T-helper 17 cell (primary cell): ENCODE data around the gene CLIC3. TPM values are rescaled to one million over a fixed set of nuclear protein-coding genes. Genes with fewer than 3 reads are reported as not detected.

Source experiments
- ATAC-seq: fragments of 150-1000 bp; cut with Tn5 transposase; 2 replicates; pipeline ENCODE4 v1.10.0; 2021; ENCODE audit warnings: mild to moderate bottlenecking, moderate library complexity
- DNase-seq, 3 donors: peaks; one replicate each; pipeline versions ENCODE4 v3.0.0 to v3.0.0-alpha.2; 2020 to 2021
- H3K9me3 ChIP-seq: one replicate; pipeline ENCODE4 v1.7.0; 2013; ENCODE audit warnings: low read length, mild to moderate bottlenecking; ENCODE audit not compliant: control insufficient read depth, poor library complexity, severe bottlenecking
- H3K27ac Mint-ChIP-seq: one replicate; pipeline ENCODE4 v1.8.0; 2022; ENCODE audit warnings: mild to moderate bottlenecking, moderate library complexity, mixed read lengths
- H3K27me3 Mint-ChIP-seq: one replicate; pipeline ENCODE4 v1.8.0; 2022; ENCODE audit warnings: mixed read lengths
- H3K36me3 Mint-ChIP-seq: one replicate; pipeline ENCODE4 v1.8.0; 2022; ENCODE audit warnings: low read depth, mixed read lengths
- H3K4me1 Mint-ChIP-seq: one replicate; pipeline ENCODE4 v1.8.0; 2022; ENCODE audit warnings: mild to moderate bottlenecking, mixed read lengths
- H3K4me3 Mint-ChIP-seq: one replicate; pipeline ENCODE4 v1.8.0; 2022; ENCODE audit warnings: mild to moderate bottlenecking, moderate library complexity, mixed read lengths
- total RNA-seq, 4 donors: library from RNA in 2 of 4; stranded (reverse) in 2 of 4; gene quantifications; one replicate each; pipeline ENCODE4 v1.2.3 and lab custom pipeline; 2022 to 2026

The CLIC3 gene
- total RNA-seq, 2 donors from 2014 or later = 1.9 to 2.1 TPM

DNA sequence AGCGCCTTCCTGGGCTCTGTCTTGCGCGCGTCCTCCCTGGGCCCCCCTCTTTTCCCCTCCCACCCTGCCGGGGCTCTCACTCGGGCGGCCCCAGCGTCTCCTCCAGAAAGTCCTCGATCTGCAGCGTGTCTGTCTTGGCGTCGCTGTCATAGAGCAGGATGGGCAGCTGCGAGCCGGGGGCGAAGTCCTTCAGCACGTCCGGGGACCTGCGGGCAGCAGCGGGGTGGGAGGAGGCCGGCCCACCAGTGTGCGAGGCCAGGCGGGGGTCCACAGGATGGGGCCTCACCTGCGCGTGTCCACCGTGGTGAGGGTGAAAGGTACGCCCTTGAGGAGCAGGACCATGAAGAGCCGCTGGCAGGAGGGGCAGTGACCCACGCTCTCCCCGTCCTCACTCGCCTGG is 1.0 kb downstream of the CLIC3 start:
- Mint-ChIP-seq H3K4me1 (peaks cover 30% of the 10 kb centered on the region), H3K27me3 (no peaks in the 10 kb centered on the region), H3K27ac (no peak overlapping the region), H3K4me3 (peak overlapping the region; percentile 55), H3K36me3 (no peaks in the 10 kb centered on the region)
- ATAC-seq (no peak), DNase-seq (no peak)
- no peaks in the 10 kb centered on the region for H3K9me3 ChIP-seq

DNA sequence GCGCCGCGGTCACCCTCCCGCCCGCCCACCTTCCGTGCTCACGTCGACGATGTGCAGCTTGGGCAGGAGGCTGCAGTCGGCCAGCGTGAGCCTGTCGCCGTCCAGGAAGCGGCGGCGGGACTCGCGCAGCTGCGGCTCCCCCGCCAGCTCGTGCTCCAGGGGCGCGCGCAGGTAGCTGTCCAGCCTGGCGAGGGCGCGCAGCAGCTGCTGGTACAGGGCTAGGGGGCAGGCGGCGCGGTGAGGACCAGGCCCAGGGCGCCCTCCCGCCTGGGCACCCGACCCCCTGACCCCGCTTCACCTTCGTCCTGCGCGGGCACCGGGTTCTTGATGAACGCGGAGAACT is 1.5 kb downstream of the CLIC3 start:
- DNase-seq = no peak

DNA sequence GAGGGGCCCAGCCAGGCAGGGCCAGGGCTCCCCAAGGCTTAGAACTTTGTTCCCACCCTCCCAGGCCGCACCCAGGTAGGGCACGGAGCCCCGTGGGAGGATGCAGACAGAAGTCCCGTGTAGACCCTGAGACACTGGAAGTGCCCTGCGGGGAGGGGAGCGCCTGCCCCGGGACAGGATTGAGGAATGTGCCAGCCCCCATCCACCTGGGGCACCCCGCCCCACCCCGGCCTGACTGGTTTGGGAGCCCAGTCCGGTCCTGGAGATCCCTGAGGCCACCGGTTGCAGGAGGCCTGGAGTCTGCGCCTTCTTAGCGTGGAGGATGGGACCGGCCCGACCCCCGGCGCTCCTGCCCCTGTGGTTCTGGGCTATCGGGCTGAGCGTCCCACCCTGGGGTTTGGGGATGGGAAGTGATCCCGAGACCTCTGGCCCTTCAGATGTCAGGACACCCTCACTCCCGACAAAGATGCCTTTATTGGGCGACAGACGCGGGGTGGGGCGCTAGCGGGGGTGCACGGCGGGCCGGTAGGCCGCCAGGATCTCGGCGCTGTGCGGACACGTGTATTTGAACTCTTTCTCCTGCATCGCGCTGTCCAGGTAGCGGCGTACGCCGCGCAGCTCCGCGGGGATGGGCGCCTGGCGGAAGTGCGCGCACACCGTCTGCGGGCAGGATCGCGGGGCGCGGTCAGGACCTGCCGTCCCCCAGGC is 2.0 kb downstream of the CLIC3 start:
- H3K9me3 ChIP-seq = no peaks in the 10 kb centered on the region
- Mint-ChIP-seq H3K36me3 (no peaks in the 10 kb centered on the region), H3K4me3 (peak overlapping the region; percentile 89), H3K27ac (peak overlapping the region; percentile 39), H3K4me1 (peaks cover 30% of the 10 kb centered on the region), H3K27me3 (no peaks in the 10 kb centered on the region)
- ATAC-seq (no peak), DNase-seq (no peak)

More for the DNA sequence above, 1.5 kb downstream of the CLIC3 start:
- no peak for ATAC-seq
- no peaks in the 10 kb centered on the region for H3K36me3 Mint-ChIP-seq
- no peak overlapping the region for H3K4me3 Mint-ChIP-seq
- H3K4me1 Mint-ChIP-seq = peaks cover 27% of the 10 kb centered on the region
- no peaks in the 10 kb centered on the region for H3K9me3 ChIP-seq
- H3K27me3 Mint-ChIP-seq = no peaks in the 10 kb centered on the region
- no peak overlapping the region for H3K27ac Mint-ChIP-seq

DNA sequence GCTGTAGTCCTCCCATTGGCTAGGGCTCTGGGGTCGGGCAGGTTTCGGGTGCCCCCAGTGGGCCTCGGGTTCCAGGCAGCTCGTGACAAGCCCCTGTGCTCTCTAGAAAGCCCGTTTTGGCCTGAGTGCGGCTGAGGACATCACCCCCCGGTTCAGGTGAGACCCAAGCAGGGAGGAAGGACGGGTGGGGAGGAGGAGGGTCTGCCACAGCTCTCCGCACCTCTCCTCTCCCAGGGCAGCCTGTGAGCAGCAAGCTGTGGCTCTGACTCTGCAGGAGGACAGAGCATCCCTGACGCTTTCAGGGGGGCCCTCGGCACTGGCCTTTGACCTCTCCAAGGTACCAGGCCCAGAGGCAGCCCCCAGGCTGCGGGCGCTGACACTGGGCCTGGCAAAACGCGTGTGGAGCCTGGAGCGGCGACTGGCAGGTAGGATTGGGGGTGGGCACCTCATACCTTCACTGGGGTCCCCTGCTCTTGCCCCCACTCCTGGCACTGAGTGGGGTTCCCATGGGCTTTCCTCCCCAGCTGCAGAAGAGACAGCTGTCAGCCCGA is 3.5 kb downstream of the CLIC3 start:
- H3K9me3 ChIP-seq = no peaks in the 10 kb centered on the region
- peaks cover 22% of the 10 kb centered on the region for H3K4me1 Mint-ChIP-seq
- H3K36me3 Mint-ChIP-seq = peaks cover under 1% of the 10 kb centered on the region
- no peak for ATAC-seq
- DNase-seq = no peak
- no peaks in the 10 kb centered on the region for H3K27me3 Mint-ChIP-seq
- peak overlapping the region; percentile 61 for H3K27ac Mint-ChIP-seq
- H3K4me3 Mint-ChIP-seq = peak overlapping the region; percentile 89

DNA sequence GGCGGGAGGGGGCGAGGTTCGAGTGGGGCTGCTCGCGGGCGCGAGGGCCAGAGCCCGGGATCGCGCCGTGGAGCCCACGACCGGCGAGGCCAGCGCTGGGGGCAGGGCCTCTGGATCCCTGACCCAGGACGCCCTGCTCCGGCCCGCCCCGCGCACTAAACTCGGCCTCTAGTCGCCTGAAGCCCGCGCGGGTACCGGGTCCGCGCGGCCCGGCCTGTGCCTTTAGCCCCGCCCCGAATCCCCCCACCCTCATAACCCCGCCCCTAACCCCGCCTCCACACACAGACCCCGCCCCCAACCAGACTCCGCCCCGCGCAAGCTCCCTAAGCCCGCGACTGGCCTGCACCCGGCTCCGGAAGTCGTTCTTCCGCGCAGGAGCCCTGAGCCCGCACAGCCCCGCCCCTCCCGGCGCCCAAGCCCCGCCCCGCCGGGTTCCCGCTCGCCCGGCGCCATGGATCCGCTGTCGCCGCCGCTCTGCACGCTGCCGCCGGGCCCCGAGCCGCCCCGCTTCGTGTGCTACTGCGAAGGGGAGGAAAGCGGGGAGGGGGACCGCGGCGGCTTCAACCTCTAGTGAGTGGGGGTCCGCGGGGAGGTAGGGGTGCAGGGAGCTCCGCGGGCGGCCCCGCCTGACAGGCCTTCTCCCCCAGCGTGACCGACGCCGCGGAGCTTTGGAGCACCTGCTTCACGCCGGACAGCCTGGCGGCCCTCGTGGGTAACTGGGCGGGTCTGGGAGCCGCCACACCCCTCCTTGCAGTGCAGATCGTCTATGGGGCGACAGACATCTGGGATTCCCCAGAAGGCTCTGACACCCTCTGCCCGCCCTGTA is 4.2 kb downstream of the CLIC3 start, which contains the start of gene PAXX:
Gene PAXX, plus strand, starts transcription at position 430 of the 826 bp plus-strand sequence. Its CDS starts 22 bp downstream, at position 452.
- ATAC-seq = peak; percentile 91
- H3K27me3 Mint-ChIP-seq = no peaks in the 10 kb centered on the region

DNA sequence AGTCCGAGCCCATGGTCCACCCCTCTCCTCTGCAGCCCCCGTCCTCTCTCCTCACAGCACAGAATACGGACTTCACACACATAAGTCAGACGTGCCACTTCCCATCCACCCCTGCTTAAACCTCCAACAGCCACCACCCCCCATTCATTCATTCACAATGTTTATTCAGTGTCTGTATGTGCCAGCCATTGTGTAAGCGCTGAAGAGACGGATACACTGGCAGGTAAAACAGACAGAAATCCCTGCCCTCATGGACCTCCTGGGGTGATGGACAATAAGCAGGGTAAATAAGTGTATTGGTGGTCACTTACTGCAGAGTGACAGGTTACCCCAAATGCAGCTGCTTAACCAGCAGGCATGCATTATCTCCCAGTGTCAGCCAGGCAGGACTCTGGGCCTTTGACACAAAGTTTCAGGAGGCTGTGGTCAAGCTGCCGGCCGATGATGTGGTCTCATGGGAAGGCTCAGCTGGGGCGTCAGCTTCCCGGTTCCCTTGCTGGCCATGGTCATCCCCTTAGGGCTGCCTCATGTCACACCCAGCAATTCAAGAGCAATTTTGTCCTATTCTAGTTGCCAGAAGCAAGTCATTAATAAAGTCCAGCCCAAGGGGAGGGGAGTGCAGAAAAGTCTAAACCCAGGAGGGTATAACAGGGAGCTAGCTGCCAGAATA is 6.0 kb downstream of the CLIC3 start:
- Mint-ChIP-seq H3K27me3 (no peaks in the 10 kb centered on the region), H3K27ac (no peak overlapping the region), H3K4me1 (peaks cover 13% of the 10 kb centered on the region), H3K4me3 (peak overlapping the region; percentile 89), H3K36me3 (peaks cover 2% of the 10 kb centered on the region)
- ATAC-seq (no peak), DNase-seq (no peak)
- H3K9me3 ChIP-seq = no peaks in the 10 kb centered on the region

More for the DNA sequence above, 4.2 kb downstream of the CLIC3 start, which contains the start of gene PAXX:
- Mint-ChIP-seq H3K4me1 (peaks cover 18% of the 10 kb centered on the region), H3K36me3 (peaks cover 2% of the 10 kb centered on the region), H3K4me3 (peak within 1 kb of the TSS; percentile 89), H3K27ac (peak within 1 kb of the TSS; percentile 61)
- peak; percentile 92 to 96 (median 92) for DNase-seq
- H3K9me3 ChIP-seq = no peaks in the 10 kb centered on the region

DNA sequence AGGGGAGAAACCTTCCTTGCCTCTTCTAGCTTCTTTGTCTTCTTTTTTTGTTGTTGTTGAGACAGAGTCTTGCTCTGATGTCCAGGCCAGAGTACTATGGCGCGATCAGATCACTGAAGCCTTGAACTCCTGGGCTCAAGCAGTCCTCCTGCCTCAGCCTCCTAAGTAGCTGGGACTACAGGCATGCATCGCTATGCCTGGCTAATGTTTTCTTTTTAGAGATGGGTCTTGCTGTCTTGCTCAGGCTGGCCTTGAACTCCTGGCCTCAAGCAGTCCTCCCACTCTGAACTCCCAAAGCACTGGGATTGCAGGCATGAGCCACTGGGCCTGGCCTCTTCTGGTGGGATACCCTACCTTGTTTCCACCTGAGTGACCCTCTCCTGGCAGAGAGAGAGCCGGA is 7.5 kb downstream of the CLIC3 start:
- Mint-ChIP-seq H3K4me1 (peaks cover 16% of the 10 kb centered on the region), H3K4me3 (peak overlapping the region; percentile 41), H3K27ac (no peak overlapping the region)

DNA sequence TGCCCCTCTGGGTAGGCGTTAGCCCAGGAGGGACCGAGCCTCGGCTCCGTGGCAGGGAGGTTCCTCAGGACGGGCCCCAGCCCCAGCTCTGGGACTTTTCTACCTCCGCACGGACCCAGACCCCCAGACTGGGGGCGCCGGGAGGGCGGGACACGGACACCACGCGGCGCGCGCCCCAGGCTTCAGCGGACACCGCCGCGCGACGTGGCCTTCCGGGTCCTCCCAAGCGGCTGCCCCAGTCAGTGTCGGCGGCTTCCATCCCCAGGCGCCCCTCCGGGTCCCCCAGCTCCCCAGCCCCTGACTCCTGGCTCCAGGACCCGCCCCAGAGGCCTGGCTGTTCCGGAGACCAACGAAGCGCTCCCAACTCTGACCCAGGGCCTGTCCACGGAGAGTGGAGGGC is 10.5 kb downstream of the CLIC3 start:
- no peak for DNase-seq
- H3K4me1 Mint-ChIP-seq = peaks cover 11% of the 10 kb centered on the region
- no peaks in the 10 kb centered on the region for H3K9me3 ChIP-seq
- no peak overlapping the region for H3K4me3 Mint-ChIP-seq
- H3K27ac Mint-ChIP-seq = no peak overlapping the region
- ATAC-seq = no peak
- H3K27me3 Mint-ChIP-seq = peaks cover 10% of the 10 kb centered on the region
- H3K36me3 Mint-ChIP-seq = peaks cover 6% of the 10 kb centered on the region

More for the DNA sequence above, 7.5 kb downstream of the CLIC3 start:
- ATAC-seq (no peak), DNase-seq (no peak)
- no peaks in the 10 kb centered on the region for H3K9me3 ChIP-seq
- Mint-ChIP-seq H3K27me3 (peaks cover 5% of the 10 kb centered on the region), H3K36me3 (peaks cover 4% of the 10 kb centered on the region)

DNA sequence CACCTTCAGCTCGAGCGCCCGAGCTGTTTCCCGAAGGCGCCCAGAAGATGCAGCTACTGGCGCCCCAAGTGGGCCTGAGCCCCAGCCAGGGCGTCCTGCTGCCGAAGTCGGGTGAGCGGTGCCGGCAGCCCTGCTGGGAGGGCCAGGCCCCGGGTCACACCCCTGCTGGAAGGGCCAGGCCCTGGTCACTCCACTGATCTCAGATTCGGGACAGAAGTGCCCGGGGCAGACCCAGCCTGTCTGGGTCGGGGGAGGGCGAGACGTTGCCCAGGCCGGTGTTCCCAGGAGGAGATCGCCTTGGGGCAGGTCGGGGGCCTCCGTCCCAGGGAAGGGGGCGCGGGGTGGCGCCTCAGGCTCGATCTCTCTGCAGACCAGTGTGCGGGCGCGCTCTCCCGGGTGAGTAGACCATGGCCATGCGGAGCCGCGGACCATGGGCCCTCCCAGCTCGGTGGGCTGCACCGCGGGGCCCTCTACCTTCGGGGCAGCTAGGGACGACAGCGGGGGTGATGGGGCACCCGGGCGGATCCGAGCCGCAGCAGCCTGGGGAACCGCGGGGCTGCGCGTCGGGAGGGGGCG is 11.3 kb downstream of the CLIC3 start:
- H3K4me3 Mint-ChIP-seq = peak overlapping the region; percentile 25
- peak; percentile 49 for ATAC-seq
- peaks cover 10% of the 10 kb centered on the region for H3K27me3 Mint-ChIP-seq
- no peak overlapping the region for H3K27ac Mint-ChIP-seq
- DNase-seq = no peak
- H3K36me3 Mint-ChIP-seq = peaks cover 6% of the 10 kb centered on the region
- peaks cover 13% of the 10 kb centered on the region for H3K4me1 Mint-ChIP-seq
- no peaks in the 10 kb centered on the region for H3K9me3 ChIP-seq

DNA sequence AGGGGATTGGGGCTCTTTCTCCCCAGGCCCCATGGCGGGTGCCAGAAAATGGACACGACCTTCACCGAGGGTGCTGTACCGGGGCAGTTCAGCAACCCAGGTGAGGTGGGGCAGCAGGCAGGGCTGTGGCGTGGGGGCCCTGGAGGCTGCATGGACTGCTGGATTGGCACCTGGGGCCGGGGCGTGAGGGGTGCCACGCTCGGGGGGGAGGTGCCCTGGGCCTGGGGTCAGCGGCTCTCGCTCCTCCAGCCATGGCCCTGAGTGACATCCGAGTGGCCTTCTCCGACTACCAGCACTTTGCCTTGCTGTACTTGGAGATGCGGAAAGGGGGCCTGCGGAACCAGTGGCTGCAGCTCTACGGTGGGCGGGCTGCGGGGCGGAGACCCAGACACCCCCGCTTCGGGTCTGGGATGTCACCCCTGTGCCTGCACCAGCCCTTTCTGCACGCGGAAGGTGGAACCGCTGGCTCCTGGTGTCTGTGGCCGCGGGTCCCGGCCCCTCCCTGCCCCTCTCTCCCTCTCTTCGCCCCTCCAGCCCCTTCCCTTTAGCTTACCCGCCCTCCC is 11.8 kb downstream of the CLIC3 start:
- ATAC-seq (peak; percentile 7), DNase-seq (no peak)
- peaks cover 10% of the 10 kb centered on the region for H3K4me1 Mint-ChIP-seq
- H3K27ac Mint-ChIP-seq = no peak overlapping the region
- peaks cover 10% of the 10 kb centered on the region for H3K27me3 Mint-ChIP-seq
- H3K36me3 Mint-ChIP-seq = peaks cover 6% of the 10 kb centered on the region
- no peaks in the 10 kb centered on the region for H3K9me3 ChIP-seq
- peak overlapping the region; percentile 25 for H3K4me3 Mint-ChIP-seq

DNA sequence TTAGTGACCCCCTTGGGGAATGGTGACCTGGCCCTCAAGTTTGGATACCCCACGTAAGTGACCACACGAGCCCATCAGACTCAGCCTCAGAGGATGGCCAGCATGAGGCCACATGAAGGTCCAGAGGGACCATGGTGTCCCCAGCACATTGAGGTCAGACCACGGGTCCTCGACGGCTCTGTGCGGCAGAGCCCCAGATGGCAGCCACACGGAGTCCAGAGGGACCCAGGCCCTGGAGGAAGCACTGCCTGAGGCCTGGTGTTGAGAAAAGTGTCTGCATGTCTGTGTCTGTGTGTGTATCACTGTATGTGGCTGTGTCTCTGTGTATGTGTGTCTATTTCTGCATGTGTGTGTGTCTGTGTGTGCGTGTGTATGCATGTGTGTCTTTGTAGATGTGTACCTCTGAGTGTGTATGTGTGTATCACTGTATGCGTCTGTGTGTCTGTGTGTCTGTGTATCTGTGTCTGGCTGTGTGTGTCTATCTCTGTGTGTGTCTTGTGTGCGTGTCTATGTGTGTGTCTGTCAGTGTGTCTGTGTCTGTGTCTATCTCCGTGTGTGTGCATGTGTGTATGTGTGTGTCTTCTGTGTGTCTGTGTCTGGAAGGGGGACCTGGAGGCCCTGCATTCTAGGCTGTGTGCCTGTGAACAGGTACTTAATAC is 12.6 kb downstream of the CLIC3 start:
- H3K27ac Mint-ChIP-seq = no peak overlapping the region
- ATAC-seq = no peak

DNA sequence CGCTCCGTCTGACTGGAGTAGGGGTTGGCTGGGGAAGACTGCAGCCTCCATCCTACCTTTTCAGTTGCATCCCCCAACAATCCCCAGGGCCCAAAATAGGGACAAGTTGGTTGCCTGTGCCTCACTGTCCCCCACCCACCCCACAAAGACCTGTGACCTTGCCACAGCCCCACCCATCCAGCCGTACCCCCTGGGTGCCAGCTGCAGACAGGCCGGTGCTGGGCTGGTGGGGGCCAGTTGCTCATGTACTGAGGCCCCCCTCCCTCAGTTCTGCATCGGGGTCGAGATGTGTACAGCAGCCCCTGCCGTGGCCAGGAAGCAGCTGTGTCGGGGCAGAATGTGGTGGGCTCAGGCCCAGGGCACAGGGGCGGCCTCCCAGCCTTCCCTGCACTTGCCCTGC is 13.2 kb downstream of the CLIC3 start:
- Mint-ChIP-seq H3K27me3 (peaks cover 10% of the 10 kb centered on the region), H3K36me3 (peaks cover 6% of the 10 kb centered on the region), H3K4me3 (peak overlapping the region; percentile 53), H3K4me1 (peaks cover 10% of the 10 kb centered on the region), H3K27ac (no peak overlapping the region)
- no peak for DNase-seq
- H3K9me3 ChIP-seq = no peaks in the 10 kb centered on the region
- no peak for ATAC-seq

More for the DNA sequence above, 12.6 kb downstream of the CLIC3 start:
- H3K9me3 ChIP-seq = no peaks in the 10 kb centered on the region
- H3K4me1 Mint-ChIP-seq = peaks cover 10% of the 10 kb centered on the region
- H3K4me3 Mint-ChIP-seq = peak overlapping the region; percentile 4
- DNase-seq = no peak
- H3K27me3 Mint-ChIP-seq = peaks cover 10% of the 10 kb centered on the region
- H3K36me3 Mint-ChIP-seq = peaks cover 6% of the 10 kb centered on the region
